NT2/D1 (cell line): ENCODE results near the gene FKBP15.

Source experiments
- YY1 ChIP-seq: IDR thresholded peaks from 2 replicates; pipeline ENCODE4 v1.6.1; 2011; ENCODE audit not compliant: insufficient read length, insufficient read depth
- ZNF274 ChIP-seq: IDR thresholded peaks from 2 replicates; pipeline ENCODE4 v1.6.1; 2011; ENCODE audit warnings: mild to moderate bottlenecking, low read depth, low read length

DNA sequence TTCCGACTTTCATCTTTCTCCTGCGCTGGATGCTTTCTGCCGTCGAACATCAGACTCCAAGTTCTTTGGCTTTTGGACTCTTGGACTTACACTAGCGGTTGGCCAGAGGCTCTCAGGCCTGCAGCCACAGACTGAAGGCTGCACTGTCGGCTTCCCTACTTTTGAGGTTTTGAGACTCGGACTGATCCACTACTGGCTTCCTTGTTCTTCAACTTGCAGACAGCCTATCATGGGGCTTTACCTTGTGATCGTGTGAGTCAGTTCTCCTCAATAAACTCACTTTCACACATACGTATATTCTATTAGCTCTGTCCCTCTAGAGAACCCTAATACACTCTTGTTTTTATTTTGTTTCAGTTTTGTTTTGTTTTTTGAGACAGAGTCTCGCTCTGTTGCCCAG lies 10.3 kb downstream of the FKBP15 start:
- TF ChIP-seq YY1 (no peak), ZNF274 (no peak)
